Aorta (tissue), 5 donors: ENCODE results near the gene CPED1. TPM values are rescaled to one million over a fixed set of nuclear protein-coding genes. Genes with fewer than 3 reads are reported as not detected.

Source experiments
- ATAC-seq: fragments of 200-7000 bp; cut with Tn5 transposase; one replicate; pipeline ENCODE4 v1.9.1; 2022; ENCODE audit warnings: moderate library complexity; ENCODE audit not compliant: low FRiP score
- DNase-seq, 2 donors: peaks; one replicate each; pipeline ENCODE4 v3.0.0-alpha.2; 2020
- H3K27ac ChIP-seq, 2 donors: one replicate each; pipeline ENCODE4 v1.5.1; 2013; ENCODE audit warnings: low read length in 2 of 2, mild to moderate bottlenecking in 2 of 2, moderate library complexity in 2 of 2, control low read depth in 1 of 2, inconsistent platforms in 1 of 2, low read depth in 1 of 2
- H3K27me3 ChIP-seq, 2 donors: one replicate each; pipeline ENCODE4 v1.6.1; 2013; ENCODE audit warnings: control low read depth in 1 of 2, low read length in 1 of 2, mild to moderate bottlenecking in 1 of 2, moderate library complexity in 1 of 2; ENCODE audit not compliant: insufficient read depth in 2 of 2, control insufficient read depth in 1 of 2
- H3K36me3 ChIP-seq, 2 donors: one replicate each; pipeline ENCODE4 v1.6.1; 2013; ENCODE audit warnings: control low read depth in 1 of 2, low read length in 1 of 2, mild to moderate bottlenecking in 1 of 2; ENCODE audit not compliant: insufficient read depth in 2 of 2, control insufficient read depth in 1 of 2
- H3K4me1 ChIP-seq, 2 donors: one replicate each; pipeline ENCODE4 v1.6.1; 2013; ENCODE audit warnings: low read length in 2 of 2, control low read depth in 1 of 2, mild to moderate bottlenecking in 1 of 2, moderate library complexity in 1 of 2; ENCODE audit not compliant: insufficient read depth in 2 of 2, control insufficient read depth in 1 of 2
- H3K4me3 ChIP-seq, 2 donors: one replicate each; pipeline ENCODE4 v1.5.1; 2013; ENCODE audit warnings: low read length in 2 of 2, control low read depth in 1 of 2, mild to moderate bottlenecking in 1 of 2
- H3K9me3 ChIP-seq: one replicate; pipeline ENCODE4 v1.6.1; 2013; ENCODE audit warnings: mild to moderate bottlenecking, low read length; ENCODE audit not compliant: control insufficient read depth
- WGBS, 2 donors: extraction: QIAGEN DNeasy Blood & Tissue Kit; methylation state at CpG; one replicate each; pipeline ENCODE4 v1.1.7; 2013; 5-methylcytosine and 5-hydroxymethylcytosine counted together
- intact Hi-C, 2 donors: fragments of 100-400 bp; cut with DNase I; formaldehyde crosslinking; loops; one replicate each; pipeline versions ENCODE4 v1.14.2 to v1.15.0; 2022
- polyA plus RNA-seq, 2 donors: library from polyadenylated mRNA; stranded (reverse); fragments of 200-250 nt; gene quantifications; one replicate each; pipeline ENCODE4 v1.2.3, GENCODE V29; 2013
- total RNA-seq, 2 donors: library from RNA; stranded (reverse); fragmentation: NEBNext Ultra II Directional; extraction: Animal tissue kit (Norgen Biotek cat#: 25700); gene quantifications; one replicate each; pipeline ENCODE4 v1.2.1, GENCODE V29; 2021
- donor health status: healthy with polysubstance abuse.
- donor health status: Bipolar disorder and iron deficiency.
- donor health status: DM: no; HTN: no; CAD: no.
- donor health status: DM: no; HTN: no; CAD: no.
- donor health status: DM: yes; HTN: yes; CAD: no.

Gene CPED1
- total and polyA plus RNA-seq, 4 donors, result 35.3 to 201 (median 79.0) TPM

GRCh38 chr7:120996988-120997345 is 8.5 kb downstream of the CPED1 start:
- ATAC-seq (no peak), DNase-seq (no peak)
- H3K27ac ChIP-seq, result peak overlapping the region; percentile 22 to 78
- H3K9me3 ChIP-seq, result no peaks in the 10 kb centered on the region
- peaks cover 7 to 17% of the 10 kb centered on the region in 2 donors for H3K4me1 ChIP-seq
- H3K27me3 ChIP-seq, result no peaks in the 10 kb centered on the region
- H3K36me3 ChIP-seq, result no peaks in the 10 kb centered on the region
- intact Hi-C loops, result no loop called here
- no peak overlapping the region for H3K4me3 ChIP-seq

GRCh38 chr7:120997882-120998474 is 9.5 kb downstream of the CPED1 start:
- peaks cover 7 to 17% of the 10 kb centered on the region in 2 donors for H3K4me1 ChIP-seq
- no peak for ATAC-seq
- 66% methylated on average over 7 of the region's 7 CpGs for WGBS, 2 donors

GRCh38 chr7:120998520-120998919 is 10.0 kb downstream of the CPED1 start:
- Histone ChIP-seq H3K27ac (peak overlapping the region in 1 of 2 donors; percentile 15), H3K4me3 (no peak overlapping the region), H3K4me1 (peaks cover 9 to 21% of the 10 kb centered on the region in 2 donors), H3K36me3 (no peaks in the 10 kb centered on the region), H3K27me3 (no peaks in the 10 kb centered on the region), H3K9me3 (no peaks in the 10 kb centered on the region)
- ATAC-seq (no peak), DNase-seq (no peak)
- 7% methylated on average over 1 of the region's 1 CpG for WGBS, 2 donors
- intact Hi-C loops, result no loop called here

More at GRCh38 chr7:120997882-120998474, 9.5 kb downstream of the CPED1 start:
- intact Hi-C loops, result no loop called here
- Histone ChIP-seq H3K27ac (peak overlapping the region; percentile 15 to 75), H3K27me3 (no peaks in the 10 kb centered on the region), H3K9me3 (no peaks in the 10 kb centered on the region), H3K4me3 (no peak overlapping the region), H3K36me3 (no peaks in the 10 kb centered on the region)
- DNase-seq, result peak in 1 of 2 donors; percentile 70

DNA sequence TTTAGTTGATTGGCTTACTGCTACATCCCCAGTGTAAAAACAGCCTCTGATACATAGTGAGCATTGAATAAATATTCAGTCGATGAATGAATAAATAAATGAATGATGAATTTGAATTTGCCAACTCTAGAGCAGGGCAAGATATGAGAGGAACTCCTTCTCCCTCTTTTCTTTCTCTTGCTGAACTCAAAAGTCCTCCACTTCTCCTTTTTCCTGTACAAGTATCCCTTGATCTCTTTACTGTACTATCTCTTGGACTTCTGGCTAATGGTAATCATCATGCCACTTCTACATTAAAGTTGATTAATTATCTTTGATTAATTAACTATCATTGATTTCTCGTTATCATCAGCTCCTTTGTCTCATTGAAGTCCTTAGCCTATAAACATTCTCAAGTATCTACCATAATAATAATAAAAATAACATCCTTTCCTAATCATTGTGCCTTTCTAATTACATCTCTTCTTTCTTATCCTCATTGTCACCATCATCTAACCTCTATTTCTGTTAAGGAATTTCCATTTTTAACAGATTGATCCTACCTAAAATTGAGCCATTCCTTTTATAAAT is 10.6 kb downstream of the CPED1 start:
- DNase-seq (no peak), ATAC-seq (no peak)
- no peaks in the 10 kb centered on the region for H3K36me3 ChIP-seq
- H3K4me1 ChIP-seq, result peaks cover 12 to 23% of the 10 kb centered on the region in 2 donors
- intact Hi-C loops, result no loop called here
- H3K27ac ChIP-seq, result no peak overlapping the region
- no peaks in the 10 kb centered on the region for H3K9me3 ChIP-seq
- 34 to 49% methylated on average over 2 of the region's 2 CpGs for WGBS, 2 donors
- H3K4me3 ChIP-seq, result peak overlapping the region in 1 of 2 donors; percentile 26
- H3K27me3 ChIP-seq, result no peaks in the 10 kb centered on the region

DNA sequence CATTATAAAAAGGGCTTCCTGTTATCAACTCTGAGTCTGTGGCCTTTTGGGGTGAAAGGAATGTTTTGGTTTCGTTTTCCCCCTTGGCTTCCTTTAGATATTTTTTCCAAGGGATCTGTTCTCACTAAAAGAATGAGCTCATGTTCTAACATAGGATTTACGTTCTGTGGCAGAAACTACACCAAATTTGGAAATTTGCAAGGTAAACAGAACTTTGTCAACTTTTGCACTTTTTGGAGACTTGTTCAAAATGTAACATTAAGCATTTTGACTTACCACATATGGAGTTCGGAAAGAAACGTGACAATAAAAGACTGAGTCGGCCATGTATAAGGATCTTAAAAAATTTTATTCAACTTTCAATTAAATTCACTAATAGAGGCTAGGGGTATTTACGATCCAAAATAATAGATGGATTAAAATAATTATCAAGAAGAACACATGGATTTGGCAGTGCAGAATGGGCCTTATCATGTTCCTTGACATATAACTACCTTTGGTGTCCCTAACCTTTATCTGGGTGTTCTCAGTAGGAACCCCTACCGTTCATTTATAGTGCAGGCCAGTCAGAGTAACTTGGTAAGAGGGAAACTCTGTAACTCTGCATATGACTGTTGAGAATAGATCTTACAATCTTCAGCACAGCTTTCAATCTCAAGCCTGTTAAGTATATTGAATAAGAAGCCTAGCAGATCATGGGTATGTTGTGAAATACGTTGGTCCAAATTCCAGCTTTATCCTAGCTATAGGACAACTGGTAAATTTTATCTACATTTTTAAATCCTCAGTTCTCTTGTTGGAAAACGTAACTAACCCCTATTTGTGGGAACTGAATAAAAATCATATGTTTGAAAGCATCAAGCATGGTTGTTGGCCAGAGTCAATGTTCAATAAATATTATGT is 11.8 kb downstream of the CPED1 start:
- peak overlapping the region; percentile 82 to 95 for H3K27ac ChIP-seq

DNA sequence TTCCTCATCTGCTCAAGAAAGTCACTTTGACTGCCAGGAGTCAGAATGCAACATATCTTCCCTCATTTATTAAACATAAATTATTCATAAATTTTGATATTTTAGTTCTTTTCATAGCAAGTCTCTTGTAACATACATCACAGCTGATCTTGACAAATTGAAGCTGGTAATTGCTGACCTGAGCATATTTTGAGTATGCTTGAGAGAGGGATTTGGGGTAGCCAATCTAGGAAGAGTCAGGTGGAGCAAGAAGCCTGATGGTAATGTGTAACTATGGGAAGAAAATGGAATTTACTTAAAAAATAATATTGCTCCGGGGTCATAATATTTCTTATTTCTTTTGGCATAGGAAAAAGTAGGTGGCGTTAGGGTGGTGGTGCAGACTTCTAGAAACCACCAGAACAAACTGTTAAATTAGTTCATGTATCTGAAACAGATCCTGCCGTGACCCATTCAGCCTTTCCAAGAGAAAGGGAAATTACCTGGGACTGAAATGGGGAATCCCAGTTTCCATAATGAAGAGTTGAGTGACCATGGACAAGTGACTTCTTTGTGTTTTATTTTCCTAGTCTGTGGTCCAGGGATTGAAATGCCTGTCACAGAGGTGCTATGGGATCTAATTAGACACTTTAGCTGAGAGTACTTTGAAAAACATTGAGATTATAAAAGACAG is 12.9 kb downstream of the CPED1 start:
- no peak for ATAC-seq
- Histone ChIP-seq H3K4me3 (no peak overlapping the region), H3K9me3 (no peaks in the 10 kb centered on the region), H3K27ac (peak overlapping the region; percentile 68 to 86), H3K27me3 (no peaks in the 10 kb centered on the region), H3K4me1 (peaks cover 9 to 23% of the 10 kb centered on the region in 2 donors), H3K36me3 (no peaks in the 10 kb centered on the region)
- 4 to 13% methylated on average over 3 of the region's 3 CpGs for WGBS, 2 donors
- DNase-seq, result no peak
- intact Hi-C loops, result loop anchor here in 1 of 2 donors (5.0 kb wide), 1 partner anchor 71 kb away; no protein-coding TSS in a partner anchor

More for the DNA sequence above, 11.8 kb downstream of the CPED1 start:
- 15% methylated on average over 9 of the region's 9 CpGs for WGBS, 2 donors
- no peaks in the 10 kb centered on the region for H3K36me3 ChIP-seq
- H3K27me3 ChIP-seq, result no peaks in the 10 kb centered on the region
- H3K4me3 ChIP-seq, result peak overlapping the region; percentile 8 to 64
- intact Hi-C loops, result loop anchor here in 1 of 2 donors (5.0 kb wide), 1 partner anchor 72 kb away; no protein-coding TSS in a partner anchor
- DNase-seq (no peak), ATAC-seq (peak; percentile 67)
- peaks cover 9 to 23% of the 10 kb centered on the region in 2 donors for H3K4me1 ChIP-seq
- no peaks in the 10 kb centered on the region for H3K9me3 ChIP-seq

DNA sequence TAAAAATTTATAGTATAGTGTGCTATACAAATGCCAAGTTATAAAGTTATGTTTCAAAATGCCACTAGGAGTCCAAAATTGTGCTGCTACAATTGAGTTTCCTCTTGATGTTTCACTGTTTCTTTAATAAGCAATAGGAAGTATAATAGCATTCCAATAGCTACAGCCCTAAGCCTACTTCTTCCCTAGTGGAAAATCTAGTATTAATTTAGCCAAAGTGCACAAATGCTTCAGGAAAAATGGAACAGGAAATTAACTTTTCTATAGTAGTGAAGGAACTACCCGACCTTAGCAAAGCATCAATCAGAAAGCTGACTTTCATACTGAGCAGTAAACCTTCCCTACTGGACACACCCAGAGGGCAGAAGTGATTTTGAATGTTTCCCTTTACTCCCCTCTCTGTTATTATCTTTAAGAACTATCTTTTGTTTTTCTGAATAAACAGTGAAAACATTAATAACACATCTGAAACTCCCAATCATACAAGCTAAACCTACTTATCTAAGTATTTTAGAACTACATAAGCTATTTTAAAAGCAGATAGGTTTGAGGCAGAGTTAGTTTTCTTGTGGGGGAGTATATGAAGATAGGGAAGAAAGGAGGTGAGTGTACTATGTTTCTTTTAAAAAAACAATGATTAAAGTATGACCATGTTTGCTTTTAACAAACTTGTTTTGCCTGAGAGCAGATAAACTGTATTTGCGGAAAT is 13.7 kb downstream of the CPED1 start:
- H3K36me3 ChIP-seq, result no peaks in the 10 kb centered on the region
- no peak for ATAC-seq
- no peak for DNase-seq
- H3K9me3 ChIP-seq, result no peaks in the 10 kb centered on the region
- 0 to 8% methylated on average over 2 of the region's 2 CpGs for WGBS, 2 donors
- peak overlapping the region; percentile 7 to 44 for H3K27ac ChIP-seq
- H3K4me3 ChIP-seq, result no peak overlapping the region
- intact Hi-C loops, result loop anchor here in 1 of 2 donors (5.0 kb wide), 1 partner anchor 70 kb away; no protein-coding TSS in a partner anchor
- H3K27me3 ChIP-seq, result no peaks in the 10 kb centered on the region
- H3K4me1 ChIP-seq, result peaks cover 7 to 23% of the 10 kb centered on the region in 2 donors

- 9 to 14% methylated on average over 5 of the region's 5 CpGs for WGBS, 2 donors
- Histone ChIP-seq H3K27ac (peak overlapping the region; percentile 80 to 82), H3K9me3 (no peaks in the 10 kb centered on the region), H3K4me3 (peak overlapping the region in 1 of 2 donors; percentile 26), H3K4me1 (peaks cover 7 to 23% of the 10 kb centered on the region in 2 donors), H3K36me3 (no peaks in the 10 kb centered on the region), H3K27me3 (no peaks in the 10 kb centered on the region)
- DNase-seq (no peak), ATAC-seq (peak; percentile 48)
- intact Hi-C loops, result loop anchor here in 1 of 2 donors (5.0 kb wide), 1 partner anchor 70 kb away; no protein-coding TSS in a partner anchor
Measured at GRCh38 chr7:121002757-121003200, 14.3 kb downstream of the CPED1 start.
